NCI-H345 treated with DMSO at 0.1 percent for 48 hours (cell line): ENCODE measurements around the gene KLHL13.
"Not testable (repeated sequence)": the region's sequence is repeated elsewhere in the genome, so short reads cannot be mapped to it uniquely, and the experiment has no call there.

Experiments
- DNase-seq: peaks from one replicate; lab custom pipeline; 2025; ENCODE audit not compliant: unreplicated experiment; lab: John Stamatoyannopoulos, UW

The KLHL13 gene

GRCh38 chrX:118116713-118117550 is at the start of gene KLHL13:
Gene KLHL13 (minus strand): TSS chrX:118116810. CDS start chrX:118028473, 88,337 bp downstream.
- DNase-seq, result no peak

- no peak for DNase-seq
Observed at GRCh38 chrX:118164138-118164537, 47.5 kb upstream of the KLHL13 start.

GRCh38 chrX:118156953-118157608 is 40.5 kb upstream of the KLHL13 start:
- no peak for DNase-seq

GRCh38 chrX:118156254-118156952 is 39.8 kb upstream of the KLHL13 start:
- no peak for DNase-seq

- DNase-seq, result no peak
Observed at GRCh38 chrX:118153270-118153669, 36.7 kb upstream of the KLHL13 start.

GRCh38 chrX:118152721-118153120 is 36.1 kb upstream of the KLHL13 start:
- DNase-seq, result no peak

GRCh38 chrX:118148737-118149136 is 32.1 kb upstream of the KLHL13 start:
- DNase-seq, result no peak

- not testable (repeated sequence) for DNase-seq
Observed at GRCh38 chrX:118147771-118148170, 31.2 kb upstream of the KLHL13 start.

- no peak for DNase-seq
Observed at GRCh38 chrX:118143578-118143977, 27.0 kb upstream of the KLHL13 start.

- no peak for DNase-seq
Observed at GRCh38 chrX:118131336-118131735, 14.7 kb upstream of the KLHL13 start.

GRCh38 chrX:118129681-118130080 is 13.1 kb upstream of the KLHL13 start:
- DNase-seq, result no peak

GRCh38 chrX:118128724-118129123 is 12.1 kb upstream of the KLHL13 start:
- no peak for DNase-seq

- DNase-seq, result no peak
Observed at GRCh38 chrX:118126286-118126685, 9.7 kb upstream of the KLHL13 start.

GRCh38 chrX:118124243-118124642 is 7.6 kb upstream of the KLHL13 start:
- DNase-seq, result not testable (repeated sequence)

GRCh38 chrX:118117741-118118140 is 1.1 kb upstream of the KLHL13 start:
- no peak for DNase-seq

GRCh38 chrX:118115953-118116712 is 477 bp downstream of the KLHL13 start:
- DNase-seq, result no peak

- DNase-seq, result no peak
Observed at GRCh38 chrX:118114971-118115370, 1.6 kb downstream of the KLHL13 start.

- DNase-seq, result no peak
Observed at GRCh38 chrX:118109065-118109464, 7.5 kb downstream of the KLHL13 start.

- DNase-seq, result no peak
Observed at GRCh38 chrX:118108304-118108703, 8.3 kb downstream of the KLHL13 start.

- DNase-seq, result no peak
Observed at GRCh38 chrX:118100091-118100490, 16.5 kb downstream of the KLHL13 start.

- no peak for DNase-seq
Observed at GRCh38 chrX:118088084-118088483, 28.5 kb downstream of the KLHL13 start.
